HG02840 (cell line): Measurements from ENCODE around the gene ANAPC7.
A peak's percentile ranks its signal among the peaks of the same experiment; 100 is the strongest.
"Not testable (repeated sequence)": the region's sequence is repeated elsewhere in the genome, so short reads cannot be mapped to it uniquely, and the experiment has no call there.

Source experiments
- ATAC-seq: cut with Tn5 transposase; IDR thresholded peaks from one replicate; pipeline ENCODE4 v1.9.1; 2021; ENCODE audit warnings: mild to moderate bottlenecking, moderate library complexity, moderate number of reproducible peaks; ENCODE audit not compliant: unreplicated experiment, low FRiP score

ANAPC7 gene, protein sequence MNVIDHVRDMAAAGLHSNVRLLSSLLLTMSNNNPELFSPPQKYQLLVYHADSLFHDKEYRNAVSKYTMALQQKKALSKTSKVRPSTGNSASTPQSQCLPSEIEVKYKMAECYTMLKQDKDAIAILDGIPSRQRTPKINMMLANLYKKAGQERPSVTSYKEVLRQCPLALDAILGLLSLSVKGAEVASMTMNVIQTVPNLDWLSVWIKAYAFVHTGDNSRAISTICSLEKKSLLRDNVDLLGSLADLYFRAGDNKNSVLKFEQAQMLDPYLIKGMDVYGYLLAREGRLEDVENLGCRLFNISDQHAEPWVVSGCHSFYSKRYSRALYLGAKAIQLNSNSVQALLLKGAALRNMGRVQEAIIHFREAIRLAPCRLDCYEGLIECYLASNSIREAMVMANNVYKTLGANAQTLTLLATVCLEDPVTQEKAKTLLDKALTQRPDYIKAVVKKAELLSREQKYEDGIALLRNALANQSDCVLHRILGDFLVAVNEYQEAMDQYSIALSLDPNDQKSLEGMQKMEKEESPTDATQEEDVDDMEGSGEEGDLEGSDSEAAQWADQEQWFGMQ

DNA sequence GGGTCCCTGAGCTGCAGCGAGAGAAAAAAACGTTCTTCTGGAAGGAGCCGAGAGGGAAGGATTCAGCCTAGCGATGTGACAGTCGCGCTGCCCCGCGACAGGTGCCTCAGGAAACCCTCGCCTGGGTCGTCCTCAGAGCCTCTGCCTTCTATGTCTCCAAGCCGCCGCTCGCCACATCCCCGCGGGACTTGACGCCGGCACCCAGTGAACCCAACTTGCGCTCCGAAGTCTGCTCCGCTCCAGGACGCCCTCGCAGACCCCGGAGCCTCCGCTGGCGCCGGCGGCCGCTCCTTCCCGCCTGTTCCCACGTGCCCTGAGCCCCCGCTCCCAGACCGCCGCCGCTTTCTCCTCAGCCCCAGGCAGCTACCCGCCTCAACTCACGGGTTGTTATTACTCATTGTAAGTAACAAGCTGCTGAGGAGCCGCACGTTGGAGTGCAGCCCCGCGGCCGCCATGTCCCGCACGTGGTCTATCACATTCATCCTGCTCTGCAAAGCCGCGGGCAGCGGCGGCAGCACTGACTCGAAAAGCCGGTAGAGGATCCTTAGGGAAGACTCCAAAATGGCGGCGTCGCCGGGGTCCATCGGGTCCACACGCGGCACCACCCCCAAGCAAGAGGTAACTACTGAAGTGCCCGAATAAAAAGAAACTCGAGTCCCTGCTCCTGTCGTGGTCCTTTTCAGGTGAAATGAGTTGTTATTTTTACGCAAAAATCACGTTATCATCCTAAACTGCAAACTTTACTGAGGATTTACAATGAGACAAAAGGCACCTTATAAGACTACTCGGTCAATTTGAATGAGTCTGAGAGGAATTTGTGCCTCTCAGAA is at the start of gene ANAPC7:
Gene ANAPC7 (minus strand): TSS at position 563 of the 830 bp plus-strand sequence. CDS start 81 bp downstream, at position 482.
- peak; percentile 60 for ATAC-seq

DNA sequence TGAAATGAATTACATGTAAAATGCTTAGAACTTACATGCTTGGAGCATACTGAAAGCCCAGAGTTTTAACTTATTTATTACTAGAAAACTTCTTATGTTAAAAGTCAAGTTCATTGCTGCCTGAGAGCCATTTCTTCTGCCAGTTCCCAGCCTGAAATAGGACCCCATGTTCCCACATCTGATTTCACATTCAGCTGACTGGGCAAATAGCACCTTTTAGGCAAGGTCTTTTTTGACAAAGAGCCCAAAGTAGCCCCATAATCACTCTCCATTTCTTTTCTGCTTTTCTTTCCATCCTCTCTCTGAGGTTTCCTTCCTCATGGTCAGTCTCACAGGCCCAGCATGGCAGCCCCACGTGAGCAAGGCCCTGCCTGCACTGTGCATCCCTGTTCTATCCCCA is 47.8 kb upstream of the ANAPC7 start:
- no peak for ATAC-seq

GRCh38 chr12:110449799-110450497 is 46.4 kb upstream of the ANAPC7 start, which contains the start of gene ARPC3:
ARPC3 (minus strand) TSS chr12:110450337; CDS start chr12:110450260, 77 bp downstream.
- ATAC-seq = peak; percentile 88

DNA sequence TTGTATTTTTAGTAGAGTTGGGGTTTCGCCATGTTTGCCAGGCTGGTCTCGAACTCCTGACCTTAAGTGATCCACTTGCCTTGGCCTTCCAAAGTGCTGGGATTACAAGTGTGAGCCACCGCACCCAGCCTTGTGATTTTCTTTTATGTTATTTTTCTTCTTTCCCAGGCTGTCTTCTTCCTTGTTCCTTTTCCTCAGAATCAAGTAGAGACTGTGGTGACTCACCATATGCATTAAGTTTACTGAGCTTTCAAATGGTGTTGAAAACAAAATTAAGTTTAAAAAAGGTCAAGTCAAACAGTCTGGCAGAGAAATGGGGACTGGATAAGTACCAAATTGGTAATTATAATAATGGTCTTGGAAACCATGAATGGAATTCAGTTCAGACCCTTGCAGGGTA is 40.9 kb upstream of the ANAPC7 start:
- no peak for ATAC-seq

GRCh38 chr12:110436231-110436630 is 32.7 kb upstream of the ANAPC7 start:
- no peak for ATAC-seq

GRCh38 chr12:110431957-110432587 is 28.6 kb upstream of the ANAPC7 start:
- ATAC-seq = no peak

DNA sequence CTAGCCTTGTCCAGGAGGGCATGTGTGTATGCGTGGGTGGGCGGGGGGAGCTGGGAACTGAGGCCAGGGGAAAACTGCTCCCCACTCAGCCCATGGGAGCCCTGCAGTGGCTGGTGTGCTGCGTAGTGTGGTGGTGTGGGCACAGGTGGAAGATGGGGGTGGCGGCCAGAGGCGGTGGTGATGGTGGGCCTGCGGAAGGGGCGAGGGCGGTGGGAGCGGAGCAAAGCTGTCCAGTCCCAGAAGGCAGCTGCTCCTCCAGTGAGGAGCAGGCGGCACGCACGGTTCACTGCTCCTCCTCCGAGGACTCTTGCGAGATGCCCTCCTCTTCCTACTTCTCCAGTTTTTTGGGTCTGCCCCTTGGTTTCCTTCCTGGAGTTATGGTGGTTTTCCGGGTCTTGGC is 26.2 kb upstream of the ANAPC7 start:
- ATAC-seq = not testable (repeated sequence)

DNA sequence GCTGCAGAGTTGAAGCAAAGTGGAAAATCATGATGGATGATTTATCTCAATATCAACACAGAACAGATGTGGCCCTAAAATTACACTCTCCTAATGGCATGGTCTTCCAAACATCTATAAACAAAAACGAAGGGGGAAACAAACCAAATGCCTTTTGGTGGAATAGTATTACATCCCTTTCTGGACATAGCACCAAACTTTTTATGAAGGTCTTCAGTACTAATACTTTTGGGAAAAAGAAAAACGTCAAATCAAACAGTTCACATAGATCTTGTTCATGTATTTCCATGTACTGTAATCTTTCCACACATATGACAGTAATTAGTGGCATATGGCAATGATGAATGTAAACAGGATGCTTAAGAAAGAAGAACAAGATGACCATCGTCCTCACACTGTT is 22.9 kb upstream of the ANAPC7 start:
- ATAC-seq = no peak

- no peak for ATAC-seq
These were observed 20.7 kb upstream of the ANAPC7 start for GRCh38 chr12:110424237-110424636.

GRCh38 chr12:110421701-110422100 is 18.2 kb upstream of the ANAPC7 start:
- ATAC-seq = no peak

- ATAC-seq = no peak
These were observed 17.7 kb upstream of the ANAPC7 start for GRCh38 chr12:110421159-110421661.

- ATAC-seq = not testable (repeated sequence)
These were observed 17.1 kb upstream of the ANAPC7 start for GRCh38 chr12:110420644-110421043.

DNA sequence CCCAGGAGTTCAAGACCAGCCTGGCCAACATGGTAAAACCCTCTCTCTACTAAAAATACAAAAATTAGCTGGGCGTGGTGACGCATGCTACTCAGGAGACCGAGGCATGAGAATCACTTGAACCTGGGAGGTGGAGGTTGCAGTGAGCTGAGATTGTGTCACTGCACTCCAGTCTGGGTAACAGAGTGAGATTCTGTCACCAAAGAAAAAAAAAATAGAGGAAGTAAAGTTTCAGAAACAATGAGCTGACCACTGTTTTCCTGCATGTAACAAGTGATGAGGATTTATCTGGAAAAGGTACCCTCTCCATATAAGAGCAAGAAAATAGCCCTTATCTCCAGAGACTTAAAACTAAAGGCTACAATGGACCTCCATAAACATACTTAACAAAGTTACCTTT is 13.6 kb upstream of the ANAPC7 start:
- not testable (repeated sequence) for ATAC-seq

DNA sequence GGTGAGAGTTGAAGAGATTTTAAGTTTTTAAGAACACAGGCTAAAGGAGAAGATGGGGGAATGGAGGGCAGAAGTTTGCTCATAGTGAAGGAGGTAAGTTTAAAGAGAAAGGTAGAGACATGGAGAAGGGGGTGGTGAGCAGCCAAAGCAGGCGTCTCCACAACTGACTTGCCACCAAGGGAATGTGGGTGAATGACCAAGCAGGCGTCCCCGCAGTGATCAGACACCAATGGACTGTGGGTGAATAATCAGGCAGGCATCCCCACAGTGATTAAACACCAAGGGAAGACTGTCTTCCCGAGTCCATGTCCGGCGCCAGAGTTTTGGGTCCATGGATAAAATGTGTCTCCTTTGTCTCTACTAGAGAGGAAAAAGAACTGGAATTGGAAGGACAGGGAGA is 6.6 kb upstream of the ANAPC7 start:
- not testable (repeated sequence) for ATAC-seq

DNA sequence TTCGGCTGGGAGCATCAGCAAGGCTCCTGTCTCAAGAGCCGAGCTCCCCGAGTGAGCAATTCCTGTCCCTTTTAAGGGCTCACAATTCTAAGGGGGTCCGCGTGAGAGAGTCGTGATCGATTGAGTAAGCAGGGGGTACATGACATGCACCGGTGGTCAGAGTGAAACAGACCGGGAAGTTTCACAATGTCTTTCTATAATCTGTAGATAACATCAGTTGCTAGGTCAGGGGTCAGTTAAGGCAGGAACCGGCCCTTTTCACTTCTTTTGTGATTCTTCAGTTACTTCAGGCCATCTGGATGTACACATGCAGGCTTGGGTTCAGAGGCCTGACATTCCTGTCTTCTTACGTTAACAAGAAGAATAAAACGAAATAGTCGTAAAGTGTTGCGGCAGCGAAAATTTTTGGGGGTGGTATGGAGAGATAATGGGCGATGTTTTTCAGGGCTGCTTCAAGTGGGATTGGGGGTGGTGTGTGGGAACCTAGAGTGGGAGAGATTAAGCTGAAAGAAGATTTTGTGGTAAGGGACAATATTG is 1.7 kb upstream of the ANAPC7 start:
- ATAC-seq = not testable (repeated sequence)

GRCh38 chr12:110403976-110404682 is 621 bp upstream of the ANAPC7 start:
- no peak for ATAC-seq

DNA sequence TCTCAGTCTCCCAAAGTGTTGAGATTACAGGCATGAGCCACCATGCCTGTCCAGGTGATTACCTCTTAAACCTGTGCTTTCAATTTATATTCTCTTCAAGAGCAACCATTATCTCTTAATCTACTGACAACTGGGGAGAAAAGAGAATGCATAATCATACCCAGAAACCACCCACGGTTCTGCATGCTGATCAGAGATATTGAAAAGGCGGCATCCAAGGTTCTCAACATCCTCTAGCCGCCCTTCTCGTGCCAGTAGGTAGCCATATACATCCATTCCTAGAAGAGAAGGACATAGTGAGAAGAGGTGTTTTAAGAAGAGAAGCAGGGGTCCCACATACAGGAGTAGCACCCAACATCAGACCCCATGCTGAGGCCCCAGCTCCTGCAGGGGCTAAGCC is 20.8 kb downstream of the ANAPC7 start:
- ATAC-seq = no peak

DNA sequence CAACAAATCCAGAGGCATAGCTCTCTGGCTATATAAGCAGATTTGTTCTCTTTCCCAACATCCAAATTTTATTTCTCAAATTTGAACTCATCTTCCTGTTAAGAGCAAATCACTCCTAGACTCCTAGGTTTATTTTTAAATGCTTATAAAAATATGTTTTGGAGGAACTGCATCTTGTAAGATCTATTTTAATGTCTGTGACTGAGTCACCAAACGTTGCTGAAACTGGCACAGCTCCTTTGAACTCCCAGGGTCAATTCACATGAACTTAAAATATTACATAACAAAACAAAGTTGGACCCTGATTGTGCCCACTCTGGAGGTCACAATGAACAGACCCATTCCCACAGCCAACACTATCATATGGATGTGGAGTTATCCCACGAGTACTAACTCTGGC is 23.9 kb downstream of the ANAPC7 start:
- ATAC-seq = no peak

GRCh38 chr12:110379197-110379596 is 24.3 kb downstream of the ANAPC7 start:
- ATAC-seq = no peak
